HG02852 (cell line): ENCODE data around the gene CCS.
A peak's percentile ranks its signal among the peaks of the same experiment; 100 is the strongest.
"Not testable (repeated sequence)": the region's sequence is repeated elsewhere in the genome, so short reads cannot be mapped to it uniquely, and the experiment has no call there.

Source experiments
- ATAC-seq: cut with Tn5 transposase; IDR thresholded peaks from one replicate; pipeline ENCODE4 v1.9.1; 2021; ENCODE audit warnings: mild to moderate bottlenecking, moderate library complexity; ENCODE audit not compliant: unreplicated experiment

CCS gene

DNA sequence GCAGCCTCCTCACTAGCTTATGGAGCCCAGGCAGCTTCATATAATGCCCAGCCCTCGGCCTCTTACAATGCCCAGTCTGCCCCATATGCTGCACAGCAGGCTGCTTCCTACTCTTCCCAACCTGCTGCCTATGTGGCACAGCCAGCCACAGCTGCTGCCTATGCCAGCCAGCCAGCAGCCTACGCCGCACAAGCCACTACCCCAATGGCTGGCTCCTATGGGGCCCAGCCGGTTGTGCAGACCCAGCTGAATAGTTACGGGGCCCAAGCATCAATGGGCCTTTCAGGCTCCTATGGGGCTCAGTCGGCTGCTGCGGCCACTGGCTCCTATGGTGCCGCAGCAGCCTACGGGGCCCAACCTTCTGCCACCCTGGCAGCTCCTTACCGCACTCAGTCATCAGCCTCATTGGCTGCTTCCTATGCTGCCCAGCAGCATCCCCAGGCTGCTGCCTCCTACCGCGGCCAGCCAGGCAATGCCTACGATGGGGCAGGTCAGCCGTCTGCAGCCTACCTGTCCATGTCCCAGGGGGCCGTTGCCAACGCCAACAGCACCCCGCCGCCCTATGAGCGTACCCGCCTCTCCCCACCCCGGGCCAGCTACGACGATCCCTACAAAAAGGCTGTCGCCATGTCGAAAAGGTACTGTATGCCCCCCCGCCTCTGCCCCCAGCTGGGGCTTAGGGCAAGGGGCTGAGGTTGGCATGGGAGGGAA lies 32.2 kb downstream of the CCS start:
- ATAC-seq = no peak

DNA sequence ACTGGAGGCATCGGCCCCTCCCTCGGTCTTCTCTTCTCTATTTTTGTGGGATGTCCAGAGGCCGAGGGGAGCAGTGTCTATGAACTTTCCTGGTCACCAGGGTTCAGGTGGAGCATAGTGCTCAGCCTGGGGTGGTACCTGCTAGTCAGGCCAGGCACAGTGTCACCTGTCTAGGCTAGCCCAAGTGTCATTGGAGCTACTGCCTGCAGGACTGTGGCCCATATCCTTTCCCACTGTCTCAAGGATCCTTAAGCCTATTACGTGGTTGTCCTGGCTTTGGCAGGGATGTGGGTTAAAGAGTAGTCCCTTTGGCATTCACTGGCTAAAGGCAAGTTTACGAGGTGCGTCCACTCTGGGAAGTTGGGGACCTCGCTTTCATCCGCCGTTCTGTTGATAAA lies 32.8 kb downstream of the CCS start:
- ATAC-seq = no peak

DNA sequence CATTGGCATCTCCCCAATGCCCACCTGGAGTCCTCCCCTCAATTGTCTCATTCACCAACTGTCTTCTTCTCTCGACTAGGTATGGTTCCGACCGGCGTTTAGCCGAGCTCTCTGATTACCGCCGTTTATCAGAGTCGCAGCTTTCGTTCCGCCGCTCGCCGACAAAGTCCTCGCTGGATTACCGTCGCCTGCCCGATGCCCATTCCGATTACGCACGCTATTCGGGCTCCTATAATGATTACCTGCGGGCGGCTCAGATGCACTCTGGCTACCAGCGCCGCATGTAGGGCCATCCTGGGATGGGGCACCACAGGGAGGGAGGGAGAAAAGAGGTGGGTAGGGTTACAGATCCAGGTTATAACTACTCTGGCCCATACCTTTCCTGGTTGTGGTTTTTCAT lies 33.4 kb downstream of the CCS start:
- ATAC-seq = no peak

DNA sequence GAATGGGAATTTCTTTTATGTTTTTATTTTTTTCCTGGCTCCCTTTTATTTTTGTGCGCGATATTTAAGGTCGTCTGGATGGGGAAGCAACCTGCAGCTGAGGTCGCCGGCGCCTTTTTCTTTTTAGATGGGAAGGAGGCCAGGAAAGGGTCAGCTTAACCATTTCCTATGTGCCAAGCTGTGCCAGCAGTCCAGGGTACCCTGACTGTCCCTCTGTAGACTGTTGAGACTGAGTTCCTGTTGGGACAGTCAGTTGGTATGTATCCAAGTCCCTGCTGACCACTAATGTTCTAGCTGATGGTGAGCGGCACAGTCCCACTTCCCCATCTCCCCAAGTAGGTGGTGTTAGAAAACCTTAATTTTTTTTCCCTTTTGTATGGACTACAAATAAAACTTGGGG lies 33.9 kb downstream of the CCS start:
- no peak for ATAC-seq

DNA sequence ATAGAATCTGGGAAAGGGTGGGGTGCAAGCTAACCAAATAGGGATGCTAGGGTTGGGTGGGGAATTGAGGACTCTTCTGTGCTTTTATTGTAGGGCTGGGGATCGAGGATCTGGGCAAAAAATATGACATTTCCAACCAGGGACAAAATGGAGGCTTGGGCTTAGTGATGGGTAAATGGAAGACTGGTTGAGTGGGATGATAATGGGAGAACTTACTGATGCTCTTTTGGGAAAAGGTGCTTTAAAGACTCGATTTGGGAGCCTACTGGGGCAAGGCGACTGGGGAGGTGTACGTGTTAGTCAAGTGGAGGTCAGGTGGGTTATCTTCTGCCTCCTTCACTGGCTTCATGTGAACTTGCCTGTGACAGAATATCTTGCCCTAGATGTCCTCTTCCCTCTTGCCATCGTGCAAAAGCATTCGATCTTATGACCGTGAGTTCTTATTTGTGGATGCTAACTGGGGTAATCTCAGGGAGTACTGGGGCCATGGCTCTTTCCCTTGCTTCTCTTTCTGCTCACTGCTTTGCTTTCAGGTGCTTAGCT lies 35.1 kb downstream of the CCS start:
- no peak for ATAC-seq

DNA sequence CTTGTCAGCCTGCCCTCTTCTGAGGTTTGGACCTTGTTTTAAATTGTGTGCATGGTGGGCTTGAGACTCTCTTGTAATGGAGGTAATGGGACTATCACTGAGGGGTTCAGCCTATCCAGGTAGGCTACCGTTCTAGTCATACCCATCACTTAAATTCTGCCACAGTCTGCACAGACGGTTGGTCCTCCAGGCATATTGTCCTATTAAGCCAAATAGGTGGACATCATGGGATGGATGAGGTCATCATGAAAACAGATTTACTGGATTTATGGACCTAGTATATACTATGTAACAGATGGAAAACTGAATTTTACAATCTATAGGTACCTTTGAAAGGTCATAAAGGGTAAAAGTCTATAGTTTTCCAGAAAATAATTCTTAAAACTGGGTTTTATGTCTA lies 36.4 kb downstream of the CCS start:
- ATAC-seq = no peak

DNA sequence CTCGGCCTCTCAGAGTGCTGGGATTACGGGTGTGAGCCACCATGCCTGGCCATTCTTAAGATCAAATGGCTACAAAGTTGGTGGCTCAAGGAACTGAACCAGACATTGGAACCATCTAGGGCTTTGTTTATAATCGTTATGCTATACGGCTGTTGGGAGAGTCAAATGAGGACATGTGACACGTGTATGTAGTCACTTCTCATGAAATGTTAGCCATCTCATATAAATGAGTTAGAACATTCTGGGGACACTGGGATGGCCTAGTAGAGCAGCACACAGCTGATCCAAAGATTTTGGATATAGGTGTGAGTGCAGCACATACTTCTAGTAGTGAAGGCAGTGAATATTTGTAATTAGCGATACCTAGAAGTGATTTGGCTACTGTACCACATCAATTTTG lies 38.9 kb downstream of the CCS start:
- no peak for ATAC-seq

DNA sequence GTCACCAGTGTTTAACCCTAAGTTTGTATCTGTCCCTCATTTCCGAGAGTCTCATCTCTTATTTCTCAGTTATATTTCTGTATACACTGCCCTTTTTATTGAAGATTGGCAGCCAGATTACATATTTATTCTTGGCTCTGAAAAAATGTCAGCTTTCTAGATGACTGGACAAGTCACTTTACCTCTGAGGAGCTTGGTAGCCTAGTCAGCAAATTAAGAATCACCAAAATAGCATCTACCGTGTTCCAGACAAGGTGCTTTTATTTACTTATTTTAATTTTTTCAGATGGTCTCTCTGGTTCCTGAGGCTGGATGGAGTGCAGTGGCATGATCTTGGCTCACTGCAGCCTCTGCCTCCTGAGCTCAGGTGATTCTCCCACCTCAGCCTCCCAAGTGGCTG lies 40.0 kb downstream of the CCS start:
- ATAC-seq = no peak

DNA sequence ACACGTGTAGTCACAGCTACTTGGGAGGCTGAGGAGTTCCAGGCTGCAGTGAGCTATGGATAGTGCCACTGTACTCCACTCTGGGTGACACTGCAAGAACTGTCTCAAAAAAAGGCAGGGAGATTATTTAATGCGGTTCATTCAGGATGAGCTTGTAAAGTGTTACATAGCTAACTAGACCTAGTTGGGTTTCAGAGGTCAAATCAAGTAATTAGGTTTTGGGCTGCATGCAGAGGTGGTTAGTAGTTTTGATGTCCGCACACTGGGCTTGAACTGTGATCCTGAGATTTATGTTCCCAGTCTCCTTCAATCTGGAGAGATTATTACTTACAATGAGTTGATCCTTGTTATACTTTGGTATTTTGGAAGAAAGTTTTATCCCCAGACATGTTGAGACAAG lies 43.4 kb downstream of the CCS start:
- no peak for ATAC-seq

DNA sequence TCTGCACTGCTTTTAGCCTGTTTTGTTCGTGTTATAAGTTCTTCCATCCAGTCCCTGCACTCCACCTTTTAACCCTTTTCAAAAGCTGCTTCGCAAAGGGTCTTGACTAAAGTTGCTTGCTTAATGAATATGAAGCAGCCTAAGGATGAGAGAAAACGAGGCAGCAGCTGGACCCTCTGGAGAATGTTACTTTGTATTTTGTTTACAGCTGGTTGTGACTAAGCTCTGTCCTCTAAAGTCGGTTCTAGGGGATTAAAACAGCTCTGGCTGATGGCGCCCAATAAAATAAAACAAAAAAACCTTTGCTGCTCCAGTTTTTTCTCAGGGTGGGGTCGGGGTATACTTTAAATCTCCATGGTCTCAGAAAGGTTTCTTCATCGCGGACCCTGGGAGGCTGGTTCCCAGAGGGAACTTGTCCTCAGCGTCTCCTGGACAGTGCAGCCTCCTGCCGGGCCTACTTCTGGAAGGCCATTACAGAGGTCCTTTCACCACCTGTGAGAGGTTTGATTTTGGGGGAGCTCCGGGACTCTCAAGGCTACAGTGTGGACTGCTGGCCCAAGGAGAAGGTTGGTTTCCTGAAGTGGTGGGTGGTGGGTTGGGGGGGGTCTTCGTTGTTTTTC lies 44.7 kb downstream of the CCS start:
- no peak for ATAC-seq

DNA sequence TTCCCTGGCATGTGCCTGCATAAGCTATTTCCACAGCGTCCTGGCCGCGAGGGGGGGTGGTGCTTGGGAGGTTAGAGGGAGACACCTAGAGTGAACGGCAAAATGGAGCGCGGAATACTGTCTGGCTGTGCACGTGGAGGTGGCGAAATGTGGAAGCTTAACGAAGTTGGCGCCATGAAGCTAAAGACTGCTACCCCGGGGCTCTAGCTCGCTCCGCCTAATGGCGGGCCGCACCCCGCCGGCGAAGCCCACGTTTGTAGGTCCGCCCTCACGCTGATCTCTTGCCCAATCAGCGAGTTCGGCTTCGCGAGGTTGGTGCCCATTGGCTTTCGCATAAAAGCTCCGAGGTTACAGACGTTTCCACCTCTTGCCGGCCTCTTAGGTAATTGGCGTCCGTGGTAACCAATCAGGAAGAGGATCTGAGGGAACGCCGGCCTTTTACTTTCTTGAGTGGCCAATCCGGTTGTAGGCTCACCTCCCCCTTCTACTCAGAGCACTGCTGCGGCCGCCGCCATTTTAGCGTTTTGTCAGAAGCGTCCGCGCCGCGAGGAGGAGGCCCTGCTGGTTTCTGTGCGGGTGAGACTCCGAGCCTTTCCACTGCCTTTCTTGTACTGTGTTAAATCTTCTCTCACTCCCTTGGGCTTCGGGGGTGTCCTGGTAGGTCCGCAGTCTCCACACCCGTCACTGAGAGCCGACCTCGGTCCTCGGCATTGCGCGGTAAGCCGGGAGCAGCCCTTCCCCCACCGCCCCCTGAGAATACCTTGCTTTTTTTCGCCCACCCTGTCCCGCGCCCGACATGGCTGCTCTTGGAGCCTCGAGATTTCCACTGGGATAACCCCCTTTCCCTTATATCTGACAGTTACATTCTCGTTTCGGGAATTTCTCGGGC lies 45.4 kb downstream of the CCS start, which contains the start of gene RBM4:
Gene RBM4, plus strand, starts transcription at position 527 of the 889 bp plus-strand sequence. CDS start 1,009 bp downstream, outside the sequence.
- ATAC-seq = peak; percentile 92

DNA sequence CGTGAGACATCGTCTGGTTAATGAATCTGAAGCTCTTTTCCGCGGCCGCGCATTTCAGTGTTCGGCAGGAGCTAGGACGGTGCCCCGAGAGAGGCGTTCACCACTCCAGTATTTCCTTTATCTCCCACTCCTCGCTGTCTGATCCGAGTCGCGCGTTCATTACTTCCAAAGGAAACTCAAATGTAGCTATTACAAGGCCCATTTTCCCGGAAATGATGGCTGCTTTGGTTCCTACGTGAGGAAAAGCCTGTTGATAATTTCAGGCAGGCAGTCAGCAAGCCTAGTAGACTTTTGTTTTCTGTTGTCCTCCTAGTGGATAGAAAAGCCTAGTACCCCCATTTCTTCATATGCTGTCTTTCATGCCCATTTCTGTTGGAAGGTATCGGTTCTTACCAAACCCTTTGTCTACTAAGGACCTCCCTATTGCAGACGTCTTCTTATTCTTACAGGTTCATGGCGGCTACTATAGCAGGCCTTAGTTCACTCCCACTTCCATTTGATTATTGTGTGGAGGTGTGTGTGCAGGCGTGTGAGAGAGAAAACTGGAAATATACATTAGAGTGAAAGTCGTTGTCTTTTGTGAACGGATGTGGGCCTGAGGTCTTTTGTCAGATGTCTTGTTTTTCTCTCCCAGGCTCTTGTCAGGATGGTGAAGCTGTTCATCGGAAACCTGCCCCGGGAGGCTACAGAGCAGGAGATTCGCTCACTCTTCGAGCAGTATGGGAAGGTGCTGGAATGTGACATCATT lies 46.3 kb downstream of the CCS start:
- no peak for ATAC-seq

DNA sequence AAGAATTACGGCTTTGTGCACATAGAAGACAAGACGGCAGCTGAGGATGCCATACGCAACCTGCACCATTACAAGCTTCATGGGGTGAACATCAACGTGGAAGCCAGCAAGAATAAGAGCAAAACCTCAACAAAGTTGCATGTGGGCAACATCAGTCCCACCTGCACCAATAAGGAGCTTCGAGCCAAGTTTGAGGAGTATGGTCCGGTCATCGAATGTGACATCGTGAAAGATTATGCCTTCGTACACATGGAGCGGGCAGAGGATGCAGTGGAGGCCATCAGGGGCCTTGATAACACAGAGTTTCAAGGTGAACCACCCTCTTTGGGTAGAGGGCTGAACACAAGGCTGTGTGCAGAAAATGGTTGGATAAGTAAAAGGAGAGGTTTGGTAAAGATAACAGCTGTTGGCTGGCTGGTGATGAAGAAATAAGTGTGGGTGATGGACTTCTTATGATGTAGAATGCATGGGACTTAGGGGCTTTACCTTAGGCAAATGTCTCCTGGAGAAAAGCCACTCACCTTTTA lies 46.9 kb downstream of the CCS start:
- not testable (repeated sequence) for ATAC-seq

DNA sequence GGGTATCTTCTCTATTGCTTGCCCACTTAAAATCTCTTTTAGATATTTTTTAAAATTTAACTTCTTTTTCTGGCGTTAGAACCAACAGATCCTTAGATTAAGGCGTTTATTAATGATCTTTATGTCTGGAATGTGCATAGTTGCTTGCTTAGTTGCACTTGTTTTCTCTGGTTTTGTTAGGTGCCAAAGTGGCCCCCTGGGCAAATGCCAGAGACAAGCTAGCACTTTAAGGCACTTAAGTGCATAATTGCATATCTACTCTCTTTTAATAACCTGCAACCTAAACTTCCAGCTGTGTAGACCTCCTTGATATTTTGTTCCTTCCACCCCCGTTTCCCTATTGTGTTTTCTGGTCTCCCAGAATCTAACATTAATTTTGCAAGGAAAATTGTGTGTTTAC lies 48.8 kb downstream of the CCS start:
- no peak for ATAC-seq

DNA sequence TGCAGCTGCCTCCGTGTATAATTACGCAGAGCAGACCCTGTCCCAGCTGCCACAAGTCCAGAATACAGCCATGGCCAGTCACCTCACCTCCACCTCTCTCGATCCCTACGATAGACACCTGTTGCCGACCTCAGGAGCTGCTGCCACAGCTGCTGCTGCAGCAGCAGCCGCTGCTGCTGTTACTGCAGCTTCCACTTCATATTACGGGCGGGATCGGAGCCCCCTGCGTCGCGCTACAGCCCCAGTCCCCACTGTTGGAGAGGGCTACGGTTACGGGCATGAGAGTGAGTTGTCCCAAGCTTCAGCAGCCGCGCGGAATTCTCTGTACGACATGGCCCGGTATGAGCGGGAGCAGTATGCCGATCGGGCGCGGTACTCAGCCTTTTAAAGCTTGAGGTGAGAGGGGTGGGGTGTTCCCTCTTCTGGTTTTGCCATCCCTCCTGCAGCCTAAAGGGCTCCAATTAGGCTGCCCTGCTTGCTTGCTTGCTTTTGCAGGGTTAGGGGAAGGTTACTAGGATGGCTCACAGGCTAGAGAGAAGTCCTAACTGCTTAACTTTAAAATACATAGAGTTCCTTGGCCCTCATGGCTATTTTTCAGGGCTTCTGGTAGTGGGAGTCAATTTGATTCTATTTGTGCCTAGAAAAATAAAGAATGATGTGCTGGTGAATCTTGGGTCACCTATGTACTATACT lies 50.9 kb downstream of the CCS start:
- ATAC-seq = no peak

DNA sequence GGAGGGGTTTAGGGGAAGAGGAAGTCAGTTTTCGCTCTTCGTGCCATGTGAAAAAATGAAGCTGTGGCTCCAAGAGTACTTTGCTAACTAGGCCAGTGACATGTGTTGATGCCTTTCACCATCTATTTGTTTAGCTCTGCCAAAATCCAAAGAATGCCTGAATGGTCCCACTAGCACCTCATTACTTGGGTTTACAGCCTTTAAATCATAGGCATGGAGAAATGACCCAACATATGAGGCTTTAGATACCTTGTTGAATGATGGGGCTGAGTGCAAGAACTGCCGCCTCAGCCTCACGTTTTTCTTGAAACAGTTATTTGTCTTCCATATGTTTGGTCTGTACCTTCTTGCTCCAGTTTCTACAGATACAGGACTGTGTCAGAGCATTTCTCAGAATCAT lies 53.8 kb downstream of the CCS start:
- no peak for ATAC-seq

DNA sequence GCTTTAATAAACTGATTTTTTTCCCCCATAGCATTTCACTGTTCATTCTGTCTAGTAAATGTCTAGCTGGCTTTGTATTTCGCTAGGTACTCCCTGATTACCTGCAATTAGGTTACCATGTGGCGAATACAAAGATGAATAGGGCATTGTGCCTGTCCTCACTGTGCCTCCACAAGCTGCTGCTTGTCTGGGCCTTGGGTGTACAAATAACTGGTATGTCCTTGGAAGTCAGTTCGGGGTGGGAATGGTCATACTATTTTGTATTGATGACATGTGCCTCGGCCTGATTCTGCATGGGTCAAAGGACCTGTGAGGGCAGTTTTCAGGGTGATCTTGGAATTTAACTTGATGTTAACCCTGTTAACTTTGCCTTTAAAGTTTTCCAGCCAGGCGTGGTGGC lies 56.9 kb downstream of the CCS start:
- no peak for ATAC-seq

DNA sequence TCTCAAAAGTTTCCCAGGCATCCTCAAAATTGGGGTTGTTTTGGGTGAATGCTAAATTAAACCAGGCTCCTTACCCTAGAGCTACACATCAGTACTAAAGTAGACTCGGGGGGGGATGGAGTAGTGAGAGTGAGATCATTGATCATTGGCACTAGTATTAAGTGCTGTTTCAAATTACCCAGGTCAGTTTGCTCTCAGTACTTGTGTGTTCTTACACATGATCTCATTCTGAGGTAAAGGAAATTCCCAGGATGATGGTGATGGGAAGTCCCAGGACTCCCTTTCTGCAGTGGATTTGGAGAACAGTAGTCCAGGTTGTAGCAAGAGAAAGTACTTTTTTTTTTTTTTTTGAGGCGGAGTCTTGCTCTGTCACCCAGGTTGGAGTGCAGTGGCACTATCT lies 58.0 kb downstream of the CCS start:
- no peak for ATAC-seq

DNA sequence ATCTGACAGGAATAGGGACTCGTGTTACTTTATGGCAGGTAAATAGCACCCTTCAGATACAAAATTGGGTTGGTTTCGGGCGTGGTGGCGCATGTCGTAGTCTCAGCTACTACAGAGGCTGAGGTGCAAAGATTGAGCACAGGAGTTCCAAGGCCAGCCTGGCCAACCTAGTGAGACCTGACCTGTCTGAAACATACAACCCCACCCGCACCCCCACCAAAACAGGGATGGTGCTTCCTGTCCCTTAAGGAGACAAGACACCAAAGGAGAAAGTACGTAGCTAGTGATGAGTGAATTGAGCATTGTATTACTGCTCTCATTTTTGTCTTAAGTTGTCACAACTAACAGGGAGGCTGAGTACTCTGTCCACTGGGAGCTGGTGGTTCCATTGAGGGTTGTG lies 59.7 kb downstream of the CCS start:
- no peak for ATAC-seq

DNA sequence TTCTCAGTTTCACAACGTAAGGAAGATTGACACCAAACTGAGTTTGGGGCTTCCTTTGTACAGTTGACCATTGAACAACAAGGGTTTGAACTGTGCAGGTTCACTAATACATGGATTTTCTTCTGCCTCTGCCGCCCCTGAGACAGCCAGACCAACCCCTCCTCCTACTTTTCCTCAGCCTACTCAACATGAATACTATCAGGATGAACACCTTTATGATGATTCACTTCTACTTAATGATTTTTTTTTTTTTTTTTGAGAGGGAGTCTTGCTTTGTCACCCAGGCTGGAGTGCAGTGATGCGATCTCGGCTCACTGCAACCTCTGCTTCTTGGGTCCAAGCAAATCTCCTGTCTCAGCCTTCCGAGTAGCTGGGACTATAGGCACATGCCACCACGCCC lies 60.1 kb downstream of the CCS start:
- no peak for ATAC-seq
